HL-60 (cell line): ENCODE measurements around the gene UCMA.

ENCODE experiments used
- GABPA ChIP-seq: IDR thresholded peaks from 2 replicates; pipeline ENCODE4 v1.6.1; 2012; ENCODE audit warnings: low read depth
- POLR2AphosphoS5 ChIP-seq: IDR thresholded peaks from 2 replicates; pipeline ENCODE4 v1.6.1; 2012; ENCODE audit warnings: low read depth
- REST ChIP-seq: IDR thresholded peaks from 2 replicates; pipeline ENCODE4 v1.6.1; 2012; ENCODE audit warnings: low read depth; ENCODE audit not compliant: insufficient replicate concordance
- SPI1 ChIP-seq: IDR thresholded peaks from 2 replicates; pipeline ENCODE4 v1.6.1; 2012; ENCODE audit warnings: low read depth, mild to moderate bottlenecking, borderline replicate concordance
- TF ChIP-seq, protein P1 (sequence below): IDR thresholded peaks from one replicate; pipeline ENCODE4 v1.5.1; 2011; ENCODE audit warnings: low read length, control low read depth, inconsistent platforms; ENCODE audit not compliant: insufficient read depth

DNA sequence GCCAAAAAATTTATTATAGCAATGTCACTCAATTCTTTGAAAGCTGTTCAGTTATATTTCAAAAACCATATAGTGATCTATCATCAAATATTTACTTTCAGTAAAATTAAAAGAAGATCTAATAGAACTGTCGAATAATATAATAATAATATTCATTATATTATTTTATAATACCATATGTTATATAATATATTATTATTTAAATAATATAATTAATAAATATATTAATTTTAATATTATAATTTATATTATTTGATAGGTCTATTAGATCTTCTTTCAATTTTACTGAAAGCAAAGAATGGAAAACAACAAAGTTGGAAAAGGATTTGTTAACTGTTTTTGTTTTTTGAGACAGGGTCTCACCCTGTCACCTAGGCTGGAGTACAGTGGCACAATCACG is 22.5 kb upstream of the UCMA start:
- TF ChIP-seq, protein P1, sequence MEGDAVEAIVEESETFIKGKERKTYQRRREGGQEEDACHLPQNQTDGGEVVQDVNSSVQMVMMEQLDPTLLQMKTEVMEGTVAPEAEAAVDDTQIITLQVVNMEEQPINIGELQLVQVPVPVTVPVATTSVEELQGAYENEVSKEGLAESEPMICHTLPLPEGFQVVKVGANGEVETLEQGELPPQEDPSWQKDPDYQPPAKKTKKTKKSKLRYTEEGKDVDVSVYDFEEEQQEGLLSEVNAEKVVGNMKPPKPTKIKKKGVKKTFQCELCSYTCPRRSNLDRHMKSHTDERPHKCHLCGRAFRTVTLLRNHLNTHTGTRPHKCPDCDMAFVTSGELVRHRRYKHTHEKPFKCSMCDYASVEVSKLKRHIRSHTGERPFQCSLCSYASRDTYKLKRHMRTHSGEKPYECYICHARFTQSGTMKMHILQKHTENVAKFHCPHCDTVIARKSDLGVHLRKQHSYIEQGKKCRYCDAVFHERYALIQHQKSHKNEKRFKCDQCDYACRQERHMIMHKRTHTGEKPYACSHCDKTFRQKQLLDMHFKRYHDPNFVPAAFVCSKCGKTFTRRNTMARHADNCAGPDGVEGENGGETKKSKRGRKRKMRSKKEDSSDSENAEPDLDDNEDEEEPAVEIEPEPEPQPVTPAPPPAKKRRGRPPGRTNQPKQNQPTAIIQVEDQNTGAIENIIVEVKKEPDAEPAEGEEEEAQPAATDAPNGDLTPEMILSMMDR = no peak
- TF ChIP-seq POLR2AphosphoS5 = no peak
- TF ChIP-seq GABPA = no peak
- TF ChIP-seq REST = no peak
- no peak for TF ChIP-seq SPI1
